ENCODE results near the gene PPP1R9A.

PPP1R9A gene

GRCh38 chr7:95242266-95242665, 334.9 kb downstream of the PPP1R9A start:
- H3K4me3 ChIP-seq = no peak overlapping the region
- DNase-seq (ENCODE audit: low spot score) = no peak
- no peak for TF ChIP-seq CTCF (IDR thresholded peaks at IDR 0.05)
- H3K27ac ChIP-seq = no peak overlapping the region

GRCh38 chr7:95244616-95245015, 337.2 kb downstream of the PPP1R9A start:
- no peak overlapping the region for H3K27ac ChIP-seq
- TF ChIP-seq CTCF (IDR thresholded peaks at IDR 0.05) = no peak
- no peak overlapping the region for H3K4me3 ChIP-seq
- no peak for DNase-seq (ENCODE audit: low spot score)

GRCh38 chr7:95245828-95246500, 338.6 kb downstream of the PPP1R9A start:
- Histone ChIP-seq H3K27ac (no peak overlapping the region), H3K4me3 (no peak overlapping the region)
- no peak for TF ChIP-seq CTCF (IDR thresholded peaks at IDR 0.05)
- DNase-seq (ENCODE audit: low spot score) = no peak

- TF ChIP-seq CTCF (IDR thresholded peaks at IDR 0.05) = peak; percentile 36
- Histone ChIP-seq H3K27ac (no peak overlapping the region), H3K4me3 (no peak overlapping the region)
- DNase-seq (ENCODE audit: low spot score) = no peak
These were observed 339.5 kb downstream of the PPP1R9A start for GRCh38 chr7:95246831-95247370.

GRCh38 chr7:95250571-95250970, 343.2 kb downstream of the PPP1R9A start:
- no peak for TF ChIP-seq CTCF (IDR thresholded peaks at IDR 0.05)
- Histone ChIP-seq H3K27ac (no peak overlapping the region), H3K4me3 (no peak overlapping the region)
- DNase-seq (ENCODE audit: low spot score) = no peak

GRCh38 chr7:95251966-95252365, 344.6 kb downstream of the PPP1R9A start:
- H3K4me3 ChIP-seq = no peak overlapping the region
- no peak for TF ChIP-seq CTCF (IDR thresholded peaks at IDR 0.05)
- no peak overlapping the region for H3K27ac ChIP-seq

GRCh38 chr7:95253986-95254385, 346.6 kb downstream of the PPP1R9A start:
- no peak for TF ChIP-seq CTCF (IDR thresholded peaks at IDR 0.05)
- Histone ChIP-seq H3K27ac (no peak overlapping the region), H3K4me3 (no peak overlapping the region)
- DNase-seq (ENCODE audit: low spot score) = no peak

More at GRCh38 chr7:95251966-95252365, 344.6 kb downstream of the PPP1R9A start:
- DNase-seq (ENCODE audit: low spot score) = no peak

Data from coronary artery (tissue), 2 donors.